OCI-LY7 (cell line): ENCODE results near the gene CTNS. TPM values are rescaled to one million over a fixed set of nuclear protein-coding genes. Genes with fewer than 3 reads are reported as not detected.

ENCODE experiments used
- BruUV-seq: library from RNA; stranded (reverse); fragments of 400-500 nt; replicated peaks from 2 replicates; lab custom pipeline; 2021; lab: Mats Ljungman, UMichigan
- CTCF ChIA-PET: fragments of 300-600 bp; sonication (Branson Sonifier 250); formaldehyde crosslinking; loops from one replicate; lab custom pipeline; 2022; ENCODE audit warnings: antibody characterized with exemption; ENCODE audit not compliant: unreplicated experiment; lab: Charles Lee
- POLR2A ChIA-PET: fragments of 300-600 bp; sonication (Branson Sonifier 250); formaldehyde crosslinking; loops from one replicate; lab custom pipeline; 2022; ENCODE audit warnings: antibody characterized with exemption; lab: Charles Lee
- DNase-seq: peaks from one replicate; pipeline ENCODE4 v3.0.0-alpha.2; 2015; ENCODE audit warnings: low spot score
- H2AFZ ChIP-seq: fragments of 200-600 bp; sonication (generic), shearing (Covaris generic); 2 replicates; pipeline ENCODE4 v1.6.1; 2014; ENCODE audit warnings: mild to moderate bottlenecking, antibody characterized with exemption, low read length, moderate library complexity
- H3K27ac ChIP-seq: fragments of 200-600 bp; sonication (generic); 2 replicates; pipeline ENCODE4 v1.5.1; 2014; ENCODE audit warnings: mixed run types, low read depth, mild to moderate bottlenecking, moderate library complexity, low read length, inconsistent platforms; ENCODE audit not compliant: poor library complexity, severe bottlenecking
- H3K36me3 ChIP-seq: fragments of 200-600 bp; sonication (generic); 2 replicates; pipeline ENCODE4 v1.6.1; 2014; ENCODE audit warnings: mild to moderate bottlenecking, antibody characterized with exemption, low read length, moderate library complexity, mixed read lengths; ENCODE audit not compliant: insufficient read depth
- H3K4me1 ChIP-seq: fragments of 200-600 bp; sonication (generic); 2 replicates; pipeline ENCODE4 v1.5.1; 2014; ENCODE audit warnings: mild to moderate bottlenecking, low read length; ENCODE audit not compliant: insufficient read depth, poor library complexity, severe bottlenecking
- H3K4me2 ChIP-seq: fragments of 200-600 bp; sonication (generic); 2 replicates; pipeline ENCODE4 v1.6.1; 2014; ENCODE audit warnings: mild to moderate bottlenecking, low read length
- H3K4me3 ChIP-seq: fragments of 200-600 bp; sonication (generic); 2 replicates; pipeline ENCODE4 v1.5.1; 2014; ENCODE audit warnings: mild to moderate bottlenecking, low read depth, low read length; ENCODE audit not compliant: poor library complexity, severe bottlenecking
- H3K79me2 ChIP-seq: fragments of 200-600 bp; sonication (generic); 2 replicates; pipeline ENCODE4 v1.6.1; 2016; ENCODE audit warnings: low read depth, mild to moderate bottlenecking, low read length, moderate library complexity, mixed read lengths; ENCODE audit not compliant: insufficient read depth
- H3K9me2 ChIP-seq: fragments of 200-600 bp; sonication (generic); 2 replicates; pipeline ENCODE4 v1.6.1; 2016; ENCODE audit warnings: mild to moderate bottlenecking, low read length, mixed read lengths; ENCODE audit not compliant: insufficient read depth
- H3K9me3 ChIP-seq: fragments of 200-600 bp; sonication (generic); 2 replicates; pipeline ENCODE4 v1.6.1; 2014; ENCODE audit warnings: mild to moderate bottlenecking, mixed run types, low read length, mixed read lengths
- H4K20me1 ChIP-seq: fragments of 200-600 bp; sonication (generic); 2 replicates; pipeline ENCODE4 v1.6.1; 2014; ENCODE audit warnings: mild to moderate bottlenecking, antibody characterized with exemption, low read length, moderate library complexity, mixed read lengths; ENCODE audit not compliant: insufficient read depth
- EZH2phosphoT487 ChIP-seq: fragments of 200-600 bp; sonication (generic); IDR thresholded peaks from 2 replicates; pipeline ENCODE4 v1.6.1; 2018; ENCODE audit warnings: low read depth, borderline replicate concordance, mild to moderate bottlenecking, mixed run types, antibody characterized with exemption, low read length, moderate library complexity, mixed read lengths
- intact Hi-C: fragments of 100-400 bp; cut with micrococcal nuclease; formaldehyde crosslinking; loops from one replicate; pipeline ENCODE4 v1.10.0; 2022; ENCODE audit not compliant: unreplicated experiment
- total RNA-seq, 2 experiments: library from RNA; depleted of rRNA in 1 of 2; stranded (reverse); fragments of >200 nt in 1 of 2; shearing (Covaris generic) in 1 of 2; gene quantifications; 2 replicates each; pipeline ENCODE4 v1.2.3, GENCODE V29; 2014 to 2022
- TF ChIP-seq, protein P1 (sequence below): fragments of 200-600 bp; sonication (generic); conservative IDR thresholded peaks from 2 replicates; pipeline ENCODE4 v1.5.1; 2014; ENCODE audit warnings: mild to moderate bottlenecking, antibody characterized with exemption, low read length, moderate library complexity, mixed read lengths

The CTNS gene
- total RNA-seq, 2 experiments from 2014 or later = 5.6 to 13.6 TPM

DNA sequence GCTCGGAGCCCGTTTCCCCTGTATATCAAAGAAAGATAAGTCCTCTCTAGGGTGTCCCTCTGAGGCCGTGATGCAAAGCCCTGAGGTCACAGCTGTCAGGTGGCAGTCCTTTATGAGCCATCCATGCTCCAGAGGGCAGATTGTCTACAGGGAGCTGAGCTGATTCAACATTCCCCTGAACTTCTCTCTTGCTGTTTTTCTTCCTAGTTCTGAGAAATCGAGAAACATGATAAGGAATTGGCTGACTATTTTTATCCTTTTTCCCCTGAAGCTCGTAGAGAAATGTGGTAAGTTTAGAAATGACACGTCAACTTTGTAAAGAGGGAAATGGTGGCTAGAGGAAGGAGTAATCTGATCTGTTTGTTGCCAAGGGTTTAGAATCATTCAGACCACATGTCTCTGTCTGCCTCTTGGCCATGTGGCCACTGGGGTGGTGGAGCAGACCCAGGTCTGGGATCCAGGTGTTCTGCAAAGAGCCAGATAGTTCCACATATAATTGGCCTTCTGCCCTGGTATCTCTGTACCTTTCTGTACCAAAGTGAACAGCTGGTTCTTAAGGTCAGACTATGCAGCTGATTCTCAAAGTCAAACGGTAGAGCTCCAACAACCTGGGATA, 3.5 kb downstream of the CTNS start:
- no peaks in the 10 kb centered on the region; the same call in 1 of the 2 replicates for H3K79me2 ChIP-seq
- H3K36me3 ChIP-seq = no peaks in the 10 kb centered on the region
- BruUV-seq = TSS peak; percentile 49
- POLR2A ChIA-PET = interaction anchor here (0.6 kb wide), 1 partner anchor 46 kb away, joined by 9 read pairs; no protein-coding TSS in a partner anchor
- H3K9me2 ChIP-seq = no peaks in the 10 kb centered on the region
- no peaks in the 10 kb centered on the region for H3K9me3 ChIP-seq
- H3K4me2 ChIP-seq = peak overlapping the region; percentile 28; the same call in 1 of the 2 replicates
- CTCF ChIA-PET = no interaction called here
- H2AFZ ChIP-seq = no peak overlapping the region
- intact Hi-C loops = no loop called here
- H3K4me1 ChIP-seq = peaks cover 17% of the 10 kb centered on the region
- TF ChIP-seq, protein P1, sequence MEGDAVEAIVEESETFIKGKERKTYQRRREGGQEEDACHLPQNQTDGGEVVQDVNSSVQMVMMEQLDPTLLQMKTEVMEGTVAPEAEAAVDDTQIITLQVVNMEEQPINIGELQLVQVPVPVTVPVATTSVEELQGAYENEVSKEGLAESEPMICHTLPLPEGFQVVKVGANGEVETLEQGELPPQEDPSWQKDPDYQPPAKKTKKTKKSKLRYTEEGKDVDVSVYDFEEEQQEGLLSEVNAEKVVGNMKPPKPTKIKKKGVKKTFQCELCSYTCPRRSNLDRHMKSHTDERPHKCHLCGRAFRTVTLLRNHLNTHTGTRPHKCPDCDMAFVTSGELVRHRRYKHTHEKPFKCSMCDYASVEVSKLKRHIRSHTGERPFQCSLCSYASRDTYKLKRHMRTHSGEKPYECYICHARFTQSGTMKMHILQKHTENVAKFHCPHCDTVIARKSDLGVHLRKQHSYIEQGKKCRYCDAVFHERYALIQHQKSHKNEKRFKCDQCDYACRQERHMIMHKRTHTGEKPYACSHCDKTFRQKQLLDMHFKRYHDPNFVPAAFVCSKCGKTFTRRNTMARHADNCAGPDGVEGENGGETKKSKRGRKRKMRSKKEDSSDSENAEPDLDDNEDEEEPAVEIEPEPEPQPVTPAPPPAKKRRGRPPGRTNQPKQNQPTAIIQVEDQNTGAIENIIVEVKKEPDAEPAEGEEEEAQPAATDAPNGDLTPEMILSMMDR = peak; percentile 28; the same call in 1 of the 2 replicates
- no peak for TF ChIP-seq EZH2phosphoT487
- no peak overlapping the region for H3K4me3 ChIP-seq
- H3K27ac ChIP-seq = peak overlapping the region; percentile 30
- H4K20me1 ChIP-seq = no peaks in the 10 kb centered on the region
- DNase-seq = peak; percentile 51

DNA sequence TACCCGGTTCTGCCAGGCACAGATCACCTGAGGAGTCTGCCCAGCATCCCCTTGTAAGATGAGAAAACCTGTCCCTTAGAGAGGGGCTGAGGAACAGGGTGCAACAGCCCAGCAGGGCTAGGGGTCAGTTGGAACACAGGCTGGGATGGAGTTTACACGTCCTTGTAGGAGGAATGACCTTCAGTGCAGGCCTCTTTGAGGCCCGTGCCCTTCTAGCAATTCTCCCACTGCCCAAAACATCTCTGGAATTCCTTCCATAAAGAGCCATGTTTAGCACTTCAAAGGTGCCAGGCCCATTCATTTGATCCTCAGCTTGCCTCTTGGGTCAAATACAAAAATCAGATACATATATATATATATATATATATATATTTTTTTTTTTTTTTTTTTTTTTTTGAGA, 4.5 kb downstream of the CTNS start:
- intact Hi-C loops = no loop called here
- BruUV-seq = no TSS peak
- no peak for DNase-seq
- ChIA-PET CTCF (no interaction called here), POLR2A (no interaction called here)
- no peak overlapping the region for H3K4me3 ChIP-seq
- TF ChIP-seq, protein P1 = no peak
- no peak for TF ChIP-seq EZH2phosphoT487
- no peaks in the 10 kb centered on the region for H3K9me2 ChIP-seq
- no peak overlapping the region for H3K27ac ChIP-seq
- no peaks in the 10 kb centered on the region for H3K36me3 ChIP-seq
- H3K79me2 ChIP-seq = no peaks in the 10 kb centered on the region
- peaks cover 26% of the 10 kb centered on the region for H3K4me1 ChIP-seq
- H3K9me3 ChIP-seq = no peaks in the 10 kb centered on the region
- no peak overlapping the region for H3K4me2 ChIP-seq
- H2AFZ ChIP-seq = no peak overlapping the region
- no peaks in the 10 kb centered on the region for H4K20me1 ChIP-seq

GRCh38 chr17:3641717-3642486, 5.3 kb downstream of the CTNS start:
- intact Hi-C loops = no loop called here
- BruUV-seq = no TSS peak

More at GRCh38 chr17:3641717-3642486, 5.3 kb downstream of the CTNS start:
- Histone ChIP-seq H3K79me2 (no peaks in the 10 kb centered on the region), H3K4me2 (no peak overlapping the region), H3K36me3 (no peaks in the 10 kb centered on the region), H3K9me3 (no peaks in the 10 kb centered on the region), H3K9me2 (no peaks in the 10 kb centered on the region), H3K4me1 (peaks cover 35% of the 10 kb centered on the region), H2AFZ (no peak overlapping the region), H4K20me1 (no peaks in the 10 kb centered on the region), H3K4me3 (no peak overlapping the region), H3K27ac (no peak overlapping the region)
- TF ChIP-seq EZH2phosphoT487 = no peak
- TF ChIP-seq, protein P1 = no peak
- CTCF ChIA-PET = no interaction called here
- POLR2A ChIA-PET = no interaction called here
- DNase-seq = no peak
